T-helper 17 cell (primary cell): Measurements from ENCODE around the gene MAN1C1. TPM values are rescaled to one million over a fixed set of nuclear protein-coding genes. Genes with fewer than 3 reads are reported as not detected.
A peak's percentile ranks its signal among the peaks of the same experiment; 100 is the strongest.

ENCODE experiments used
- ATAC-seq: fragments of 150-1000 bp; cut with Tn5 transposase; 2 replicates; pipeline ENCODE4 v1.10.0; 2021; ENCODE audit warnings: mild to moderate bottlenecking, moderate library complexity
- DNase-seq, 3 donors: peaks; one replicate each; pipeline versions ENCODE4 v3.0.0 to v3.0.0-alpha.2; 2020 to 2021
- H3K9me3 ChIP-seq: one replicate; pipeline ENCODE4 v1.7.0; 2013; ENCODE audit warnings: low read length, mild to moderate bottlenecking; ENCODE audit not compliant: control insufficient read depth, poor library complexity, severe bottlenecking
- H3K27ac Mint-ChIP-seq: one replicate; pipeline ENCODE4 v1.8.0; 2022; ENCODE audit warnings: mild to moderate bottlenecking, moderate library complexity, mixed read lengths
- H3K27me3 Mint-ChIP-seq: one replicate; pipeline ENCODE4 v1.8.0; 2022; ENCODE audit warnings: mixed read lengths
- H3K36me3 Mint-ChIP-seq: one replicate; pipeline ENCODE4 v1.8.0; 2022; ENCODE audit warnings: low read depth, mixed read lengths
- H3K4me1 Mint-ChIP-seq: one replicate; pipeline ENCODE4 v1.8.0; 2022; ENCODE audit warnings: mild to moderate bottlenecking, mixed read lengths
- H3K4me3 Mint-ChIP-seq: one replicate; pipeline ENCODE4 v1.8.0; 2022; ENCODE audit warnings: mild to moderate bottlenecking, moderate library complexity, mixed read lengths
- total RNA-seq, 4 donors: library from RNA in 2 of 4; stranded (reverse) in 2 of 4; gene quantifications; one replicate each; pipeline ENCODE4 v1.2.3 and lab custom pipeline; 2022 to 2026

The MAN1C1 gene
- total RNA-seq, 2 donors from 2014 or later: 16.9 to 27.3 TPM

DNA sequence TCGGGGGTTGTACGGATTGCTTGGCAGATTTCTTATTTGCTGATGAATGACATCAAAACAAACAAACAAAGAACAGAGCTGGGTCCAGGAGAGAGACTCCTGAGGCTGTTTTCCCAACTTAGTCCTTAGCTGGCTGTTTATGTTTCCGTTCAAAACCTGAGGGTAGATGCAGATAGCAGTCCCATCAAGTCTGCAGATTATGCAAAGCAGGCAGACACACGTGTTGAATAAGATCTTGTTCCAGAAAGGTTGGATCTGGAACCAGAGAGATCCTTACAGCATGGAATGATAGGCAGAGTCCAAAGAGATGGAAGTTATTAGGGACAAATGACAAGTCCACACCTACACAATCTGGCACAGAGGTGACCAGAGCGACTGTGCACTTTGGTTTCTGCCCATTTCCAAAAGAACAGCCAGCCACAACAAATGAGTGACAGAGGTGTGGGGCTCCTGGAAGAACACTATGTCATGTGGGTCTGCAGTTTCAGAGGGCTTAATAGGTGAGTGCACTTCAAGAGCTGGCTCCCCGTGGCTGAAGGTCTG is 65.5 kb downstream of the MAN1C1 start:
- Mint-ChIP-seq H3K36me3 (peaks cover 11% of the 10 kb centered on the region), H3K27me3 (no peaks in the 10 kb centered on the region), H3K4me1 (peaks cover 36% of the 10 kb centered on the region), H3K27ac (peak overlapping the region; percentile 29), H3K4me3 (no peak overlapping the region)
- DNase-seq (no peak), ATAC-seq (no peak)
- H3K9me3 ChIP-seq: no peaks in the 10 kb centered on the region

DNA sequence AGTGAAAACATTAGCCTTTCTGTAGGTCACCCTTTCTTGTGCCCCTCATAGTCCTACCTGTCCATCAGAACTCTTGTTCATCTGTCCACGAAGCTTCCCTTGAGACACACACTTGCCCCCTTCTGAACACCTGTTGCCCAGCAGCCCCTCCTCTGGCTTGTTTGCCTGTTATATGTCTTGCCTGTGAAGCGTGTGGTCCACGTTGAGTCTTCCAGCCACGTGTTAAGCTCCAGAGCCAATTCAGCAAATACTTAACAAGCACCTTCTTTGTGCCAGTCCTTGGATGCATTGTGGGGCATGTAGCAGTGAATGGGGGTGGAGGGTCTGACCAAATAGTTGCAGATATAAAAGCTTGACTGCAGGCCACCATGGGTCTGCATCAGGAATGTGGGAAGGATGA is 66.6 kb downstream of the MAN1C1 start:
- no peak for ATAC-seq

DNA sequence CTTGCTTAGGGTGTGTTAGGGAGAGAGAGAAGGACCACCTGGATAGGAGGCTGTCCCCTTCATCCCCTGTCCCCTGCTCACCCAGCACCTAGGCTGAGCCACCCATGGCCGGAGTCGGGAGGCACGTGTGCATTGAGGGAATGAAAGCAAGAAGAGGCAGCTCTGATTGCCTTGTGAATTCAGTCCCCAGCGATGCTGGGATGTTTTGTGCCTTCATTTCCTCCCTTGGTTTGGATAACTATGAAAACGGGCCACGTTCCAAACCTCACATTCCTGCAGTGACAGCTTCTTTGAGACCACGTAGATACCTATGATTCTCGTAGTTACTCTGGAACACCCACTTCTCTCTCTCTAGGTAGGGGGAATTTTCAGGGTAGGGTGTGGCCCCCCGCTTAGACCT is 67.1 kb downstream of the MAN1C1 start:
- H3K4me3 Mint-ChIP-seq: no peak overlapping the region
- H3K27me3 Mint-ChIP-seq: no peaks in the 10 kb centered on the region
- peaks cover 10% of the 10 kb centered on the region for H3K36me3 Mint-ChIP-seq

More for the DNA sequence above, 66.6 kb downstream of the MAN1C1 start:
- H3K27me3 Mint-ChIP-seq: no peaks in the 10 kb centered on the region
- no peaks in the 10 kb centered on the region for H3K9me3 ChIP-seq
- no peak overlapping the region for H3K4me3 Mint-ChIP-seq
- no peak for DNase-seq
- H3K27ac Mint-ChIP-seq: peak overlapping the region; percentile 29
- peaks cover 11% of the 10 kb centered on the region for H3K36me3 Mint-ChIP-seq
- H3K4me1 Mint-ChIP-seq: peaks cover 30% of the 10 kb centered on the region

DNA sequence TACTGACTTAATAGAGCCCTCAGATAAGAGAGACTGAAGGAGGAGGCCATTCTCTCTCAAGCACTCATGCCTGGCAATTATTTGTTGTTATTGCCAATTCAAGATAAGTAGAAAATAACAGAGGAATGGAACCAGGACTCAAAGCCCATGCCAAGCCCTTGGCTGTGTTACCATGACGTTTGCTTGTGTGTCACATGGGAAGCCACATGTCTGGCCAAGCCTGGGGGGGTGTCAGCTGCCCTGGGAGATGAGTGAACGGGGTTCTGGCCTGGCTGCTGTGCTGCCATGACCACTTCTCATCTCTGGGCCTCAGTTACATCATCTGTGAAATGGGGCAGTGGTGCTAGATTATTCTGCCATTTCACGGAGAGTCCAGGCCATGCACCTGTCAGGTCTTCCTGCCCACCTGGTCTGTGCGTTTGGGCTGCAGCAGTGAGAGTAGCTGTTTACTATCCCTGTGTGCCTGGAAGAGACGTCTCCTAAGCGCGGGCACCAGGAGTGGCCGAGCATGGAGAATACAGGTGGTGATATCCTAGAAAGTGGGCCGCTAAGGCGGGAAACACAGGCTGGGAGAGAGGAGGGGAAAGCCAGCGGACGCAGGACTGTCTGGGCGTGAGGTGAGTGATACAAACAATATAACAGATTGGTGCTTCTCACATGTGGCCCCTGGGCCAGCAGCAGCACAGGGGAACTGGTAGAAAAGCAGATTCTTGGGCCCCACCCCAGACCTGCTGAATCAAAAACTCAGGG is 67.8 kb downstream of the MAN1C1 start:
- no peak for ATAC-seq
- Mint-ChIP-seq H3K4me1 (peaks cover 25% of the 10 kb centered on the region), H3K27me3 (no peaks in the 10 kb centered on the region), H3K27ac (peak overlapping the region; percentile 34), H3K36me3 (peaks cover 8% of the 10 kb centered on the region), H3K4me3 (no peak overlapping the region)
- DNase-seq: no peak
- no peaks in the 10 kb centered on the region for H3K9me3 ChIP-seq

More for the DNA sequence above, 67.1 kb downstream of the MAN1C1 start:
- no peaks in the 10 kb centered on the region for H3K9me3 ChIP-seq
- no peak for ATAC-seq
- DNase-seq: no peak
- Mint-ChIP-seq H3K4me1 (peaks cover 27% of the 10 kb centered on the region), H3K27ac (peak overlapping the region; percentile 29)

DNA sequence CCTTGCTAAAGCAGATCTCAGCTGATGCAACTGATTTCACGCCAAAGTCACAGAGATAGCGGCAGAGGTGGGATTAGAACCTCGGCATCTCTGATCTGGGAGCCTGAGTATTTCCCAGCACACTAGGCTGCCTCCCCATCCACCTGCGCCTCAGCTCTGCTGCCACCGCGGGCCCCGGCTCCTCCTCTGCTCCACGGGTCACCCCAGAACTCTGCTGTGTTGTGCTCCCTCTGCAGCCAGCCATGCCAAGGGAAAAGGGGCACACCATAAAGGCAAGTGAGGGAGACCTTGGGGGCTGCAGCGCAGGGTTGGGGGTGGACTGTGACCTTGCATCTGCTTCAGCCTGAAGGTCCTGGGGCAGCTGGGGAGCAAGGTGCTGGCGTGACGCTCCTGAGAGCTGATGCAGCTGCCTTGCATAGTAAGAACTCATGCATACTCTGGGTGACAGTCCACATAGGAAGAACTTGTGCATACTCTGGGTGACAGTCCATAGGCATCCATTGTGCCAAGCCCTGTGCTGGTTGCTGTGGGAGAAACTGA is 68.7 kb downstream of the MAN1C1 start:
- Mint-ChIP-seq H3K4me1 (peaks cover 23% of the 10 kb centered on the region), H3K4me3 (no peak overlapping the region), H3K27ac (peak overlapping the region; percentile 37), H3K27me3 (no peaks in the 10 kb centered on the region), H3K36me3 (peaks cover 8% of the 10 kb centered on the region)
- ATAC-seq (no peak), DNase-seq (no peak)
- H3K9me3 ChIP-seq: no peaks in the 10 kb centered on the region

DNA sequence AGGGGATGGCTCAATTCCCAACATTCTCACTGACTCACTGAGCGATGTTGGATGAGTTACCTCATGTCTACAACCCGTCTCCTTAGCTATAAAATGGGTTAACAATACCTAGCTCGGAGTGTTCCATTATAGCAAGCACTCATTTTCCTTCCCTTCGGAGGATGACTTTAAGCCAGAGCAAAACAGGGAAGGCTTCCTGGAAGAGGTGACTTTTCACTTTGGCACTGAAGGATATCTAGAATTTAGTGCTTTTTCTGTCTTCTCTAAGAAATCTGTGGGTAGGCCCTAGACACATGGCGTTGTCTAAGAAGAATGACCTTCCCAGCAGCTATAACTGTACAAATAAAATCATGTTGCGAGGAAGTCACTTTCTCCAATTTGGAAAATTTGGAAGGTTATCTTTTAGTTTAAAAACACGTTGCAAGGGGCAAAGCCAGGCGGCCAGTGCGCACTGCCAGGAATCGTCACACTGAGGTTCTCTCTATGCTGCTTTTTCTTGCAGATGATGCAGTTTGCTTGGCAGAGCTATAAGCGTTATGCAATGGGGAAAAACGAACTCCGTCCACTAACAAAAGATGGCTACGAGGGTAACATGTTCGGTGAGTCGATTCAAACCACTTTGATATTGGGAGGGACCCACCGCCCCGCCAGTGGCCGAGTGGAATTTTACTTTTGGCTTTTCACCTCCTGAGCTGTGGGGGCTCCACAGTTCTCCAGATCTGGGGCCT is 69.5 kb downstream of the MAN1C1 start:
- H3K4me3 Mint-ChIP-seq: no peak overlapping the region
- no peaks in the 10 kb centered on the region for H3K9me3 ChIP-seq
- ATAC-seq (no peak), DNase-seq (no peak)
- H3K27ac Mint-ChIP-seq: peak overlapping the region; percentile 37
- no peaks in the 10 kb centered on the region for H3K27me3 Mint-ChIP-seq
- peaks cover 4% of the 10 kb centered on the region for H3K36me3 Mint-ChIP-seq
- H3K4me1 Mint-ChIP-seq: peaks cover 25% of the 10 kb centered on the region

DNA sequence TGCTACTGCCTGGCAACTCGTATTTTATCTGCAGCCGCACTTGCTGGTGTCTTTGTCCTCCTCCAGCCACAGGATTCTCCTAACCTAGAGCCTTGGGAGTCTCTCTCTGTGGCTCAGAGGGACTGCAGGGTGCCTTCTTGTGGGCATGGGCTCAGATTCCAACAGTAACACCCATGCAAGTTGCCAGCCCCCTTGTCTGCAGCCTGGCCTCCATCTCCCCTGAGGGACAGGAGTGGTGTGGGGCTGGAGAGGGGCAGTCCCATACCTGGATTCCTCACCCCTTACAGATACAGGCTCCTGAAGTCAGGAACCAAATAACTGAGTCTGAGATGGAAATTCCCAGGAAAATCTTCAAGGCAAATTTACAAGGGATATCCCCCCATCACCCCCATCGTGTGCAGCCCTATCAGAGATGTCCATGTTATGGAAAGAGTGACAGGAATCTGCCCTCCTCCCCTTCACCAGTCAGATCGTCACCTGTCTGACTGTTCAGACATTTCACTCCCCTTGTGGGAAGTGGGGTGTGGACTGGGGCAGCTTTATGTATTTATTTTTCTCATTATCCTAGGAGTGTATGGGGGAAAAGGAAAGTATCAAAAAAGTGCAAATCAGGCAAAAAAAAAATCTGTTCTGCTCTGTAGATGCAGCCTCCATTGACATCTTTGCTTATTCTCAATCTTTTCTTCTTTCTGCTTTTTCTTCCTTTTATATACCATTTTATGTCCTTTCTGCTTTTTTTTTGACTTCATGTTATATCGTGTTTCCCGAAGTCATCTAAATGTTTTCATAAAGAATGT is 70.8 kb downstream of the MAN1C1 start:
- ATAC-seq (no peak), DNase-seq (no peak)
- Mint-ChIP-seq H3K4me3 (no peak overlapping the region), H3K27me3 (no peaks in the 10 kb centered on the region), H3K4me1 (peaks cover 25% of the 10 kb centered on the region), H3K27ac (peak overlapping the region; percentile 84), H3K36me3 (peaks cover 4% of the 10 kb centered on the region)
- H3K9me3 ChIP-seq: no peaks in the 10 kb centered on the region

DNA sequence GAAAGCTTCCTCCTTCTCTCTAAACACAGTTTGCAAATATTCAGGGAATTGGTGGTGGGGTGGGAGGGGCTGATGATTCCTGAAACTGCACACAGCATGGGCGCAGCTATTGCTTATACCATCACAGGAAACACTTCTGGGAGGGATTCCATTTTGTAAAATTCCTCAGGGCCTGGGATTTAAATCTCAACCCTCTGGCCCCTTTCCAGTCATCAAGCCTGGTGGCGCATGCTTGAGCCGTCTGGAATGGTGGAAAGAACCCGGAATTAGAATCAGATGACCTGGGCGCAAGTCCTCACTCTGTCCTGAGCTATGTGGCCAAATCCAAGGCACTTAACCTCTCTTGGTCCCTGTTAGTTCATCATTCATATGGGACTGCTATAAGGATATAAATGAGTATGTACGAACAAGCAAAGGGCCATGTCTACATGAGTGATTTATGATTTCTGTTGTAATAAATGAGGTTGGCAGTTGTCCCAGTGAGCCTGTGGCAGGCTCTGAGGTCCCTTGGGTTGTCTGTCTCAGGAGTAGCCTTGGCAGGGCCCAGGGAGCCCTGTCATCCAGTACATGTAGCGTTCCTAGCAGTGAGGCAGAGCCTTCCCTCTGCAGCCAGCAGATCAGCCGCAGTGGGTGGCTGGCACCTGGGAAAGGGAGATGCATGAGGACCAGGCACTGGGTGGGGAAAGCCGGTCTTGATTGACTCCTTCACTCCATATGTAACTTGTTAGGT is 72.0 kb downstream of the MAN1C1 start:
- H3K36me3 Mint-ChIP-seq: peaks cover 4% of the 10 kb centered on the region
- H3K4me3 Mint-ChIP-seq: no peak overlapping the region
- peaks cover 23% of the 10 kb centered on the region for H3K4me1 Mint-ChIP-seq
- no peaks in the 10 kb centered on the region for H3K27me3 Mint-ChIP-seq
- H3K9me3 ChIP-seq: no peaks in the 10 kb centered on the region
- ATAC-seq (no peak), DNase-seq (no peak)
- no peak overlapping the region for H3K27ac Mint-ChIP-seq

DNA sequence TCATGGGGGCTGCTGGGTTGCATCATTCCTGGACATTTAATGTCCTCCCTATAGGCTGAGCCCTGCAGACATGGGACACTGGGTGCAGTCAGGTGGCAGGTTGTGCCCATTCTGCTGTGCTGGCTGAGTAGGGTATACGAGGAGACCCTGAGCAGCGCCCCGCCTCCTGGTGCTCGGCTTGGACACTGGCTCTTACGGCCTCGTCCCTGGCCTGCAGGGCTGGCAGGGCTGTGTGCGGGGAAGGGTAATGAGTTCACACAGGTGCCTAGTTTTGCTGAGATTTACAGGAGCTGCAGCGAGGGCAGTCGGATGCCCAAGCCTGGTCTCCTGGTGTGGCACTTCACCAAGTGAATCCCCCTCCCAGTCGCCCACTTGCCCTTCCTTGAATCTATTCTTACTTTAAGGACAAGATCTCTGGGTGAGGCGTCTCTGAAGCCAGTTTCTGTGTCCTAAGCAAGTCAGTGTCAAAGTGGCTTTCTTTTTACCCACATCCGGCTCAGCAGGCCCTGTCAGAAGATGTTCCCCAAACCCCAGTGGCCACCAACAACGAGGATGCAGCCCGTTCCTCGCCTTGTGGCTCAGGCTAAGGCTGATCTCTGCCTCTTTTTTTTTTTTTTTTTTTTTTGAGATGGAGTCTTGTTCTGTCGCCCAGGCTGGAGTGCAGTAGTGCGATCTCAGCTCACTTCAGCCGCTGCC is 73.2 kb downstream of the MAN1C1 start:
- H3K9me3 ChIP-seq: no peaks in the 10 kb centered on the region
- Mint-ChIP-seq H3K27me3 (no peaks in the 10 kb centered on the region), H3K27ac (no peak overlapping the region), H3K4me3 (no peak overlapping the region), H3K4me1 (peaks cover 23% of the 10 kb centered on the region), H3K36me3 (peaks cover 4% of the 10 kb centered on the region)
- ATAC-seq: no peak
- DNase-seq: no peak

DNA sequence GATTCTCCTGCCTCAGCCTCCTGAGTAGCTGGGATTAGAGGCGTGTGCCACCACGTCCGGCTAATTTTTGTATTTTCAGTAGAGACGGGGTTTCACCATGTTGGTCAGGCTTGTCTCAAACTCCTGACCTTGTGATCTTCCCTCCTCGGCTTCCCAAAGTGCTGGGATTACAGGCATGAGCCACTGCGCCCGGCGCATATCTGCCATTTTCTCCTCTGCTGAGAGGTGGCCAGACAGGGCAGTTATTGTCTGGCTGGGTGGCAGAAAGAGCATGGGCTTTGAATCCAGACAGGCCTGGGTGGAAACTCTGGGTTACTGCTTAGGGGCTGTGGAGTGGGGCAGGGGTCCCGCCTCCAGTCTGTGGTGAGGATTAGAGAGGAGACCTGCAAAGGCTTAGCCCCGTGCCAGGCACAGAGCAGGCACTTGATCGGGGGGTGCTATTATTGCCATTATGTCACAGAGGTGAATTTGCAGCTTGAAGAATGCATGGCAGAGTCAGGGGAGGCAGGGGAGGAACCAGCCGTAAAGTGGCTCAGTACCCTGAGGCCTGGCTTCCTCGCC is 73.9 kb downstream of the MAN1C1 start:
- ATAC-seq (no peak), DNase-seq (no peak)
- Mint-ChIP-seq H3K4me3 (no peak overlapping the region), H3K27me3 (no peaks in the 10 kb centered on the region), H3K4me1 (peaks cover 20% of the 10 kb centered on the region), H3K36me3 (peaks cover 4% of the 10 kb centered on the region), H3K27ac (no peak overlapping the region)
- no peaks in the 10 kb centered on the region for H3K9me3 ChIP-seq

DNA sequence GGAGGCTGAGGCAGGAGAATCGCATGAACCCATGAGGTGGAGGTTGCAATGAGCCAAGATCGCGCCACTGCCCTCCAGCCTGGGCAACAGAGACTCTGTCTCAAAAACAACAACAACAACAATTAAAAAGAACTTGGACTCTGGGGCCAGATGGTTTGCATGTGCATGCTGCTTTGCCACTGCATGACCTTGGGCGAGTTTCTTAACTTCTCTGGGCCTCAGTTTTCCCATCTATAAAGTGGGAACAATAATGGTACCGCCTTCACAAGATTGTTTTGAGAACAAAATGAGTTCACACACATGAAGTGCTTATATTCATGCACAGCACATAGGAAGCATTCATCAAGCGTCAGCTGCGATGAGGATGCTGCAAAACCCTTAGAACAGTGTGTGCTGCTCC is 74.6 kb downstream of the MAN1C1 start:
- Mint-ChIP-seq H3K4me1 (peaks cover 22% of the 10 kb centered on the region), H3K36me3 (peaks cover 4% of the 10 kb centered on the region), H3K4me3 (no peak overlapping the region), H3K27me3 (no peaks in the 10 kb centered on the region), H3K27ac (no peak overlapping the region)
- H3K9me3 ChIP-seq: no peaks in the 10 kb centered on the region
- no peak for DNase-seq
- ATAC-seq: no peak

DNA sequence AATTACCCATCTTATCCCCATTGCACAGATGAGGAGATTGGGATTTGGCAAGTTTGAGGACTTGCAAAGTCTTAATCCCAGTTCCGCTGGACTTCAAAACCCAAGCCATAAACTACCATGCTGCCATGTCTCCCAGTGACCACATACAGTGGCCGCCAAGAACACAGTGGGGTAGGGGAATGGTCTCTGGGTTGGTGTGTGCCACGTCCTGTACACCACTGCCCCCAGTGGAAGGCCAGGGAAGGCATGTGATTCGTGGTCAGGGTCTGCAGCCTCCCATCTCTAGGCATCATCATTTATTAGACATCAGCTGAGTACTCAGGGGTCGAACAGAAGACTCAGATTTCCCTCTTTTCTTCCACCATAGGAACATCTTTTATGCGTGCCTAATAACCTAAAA is 76.0 kb downstream of the MAN1C1 start:
- ATAC-seq: peak; percentile 32
- DNase-seq: no peak
- peaks cover 22% of the 10 kb centered on the region for H3K4me1 Mint-ChIP-seq
- H3K4me3 Mint-ChIP-seq: no peak overlapping the region
- H3K27me3 Mint-ChIP-seq: no peaks in the 10 kb centered on the region
- H3K9me3 ChIP-seq: no peaks in the 10 kb centered on the region
- no peak overlapping the region for H3K27ac Mint-ChIP-seq
- H3K36me3 Mint-ChIP-seq: no peaks in the 10 kb centered on the region
